Activated CD4-positive, alpha-beta T cell treated with anti-CD3 and anti-CD28 coated beads for 36 hours (primary cell): ENCODE measurements around the gene ZNF747. TPM values are rescaled to one million over a fixed set of nuclear protein-coding genes. Genes with fewer than 3 reads are reported as not detected.

Experiments
- ATAC-seq: fragments of 200-7000 bp; cut with Tn5 transposase; one replicate; pipeline ENCODE4 v1.10.0; 2021; ENCODE audit warnings: mild to moderate bottlenecking, moderate library complexity
- CTCF ChIA-PET: fragments of 350-600 bp; sonication (Branson Sonifier 250); formaldehyde crosslinking; loops from one replicate; lab custom pipeline; 2021; ENCODE audit warnings: antibody characterized with exemption; lab: Charles Lee
- POLR2A ChIA-PET: fragments of 350-600 bp; sonication (Branson Sonifier 250); formaldehyde crosslinking; loops from one replicate; lab custom pipeline; 2021; ENCODE audit warnings: antibody characterized with exemption, inconsistent platforms; lab: Charles Lee
- DNase-seq: peaks from one replicate; pipeline ENCODE4 v3.0.0-alpha.2; 2020
- H3K27ac Mint-ChIP-seq: one replicate; pipeline ENCODE4 v1.8.0; 2021; ENCODE audit warnings: mixed read lengths
- H3K27me3 Mint-ChIP-seq: one replicate; pipeline ENCODE4 v1.8.0; 2021; ENCODE audit warnings: mixed read lengths
- H3K36me3 Mint-ChIP-seq: one replicate; pipeline ENCODE4 v1.8.0; 2021; ENCODE audit warnings: low read depth, mixed read lengths
- H3K4me1 Mint-ChIP-seq: one replicate; pipeline ENCODE4 v1.8.0; 2021; ENCODE audit warnings: mixed read lengths
- H3K4me3 Mint-ChIP-seq: one replicate; pipeline ENCODE4 v1.8.0; 2021; ENCODE audit warnings: mild to moderate bottlenecking, moderate library complexity, mixed read lengths
- H3K9me3 Mint-ChIP-seq: one replicate; pipeline ENCODE4 v1.8.0; 2021; ENCODE audit warnings: low read depth, mixed read lengths
- intact Hi-C, 2 experiments: fragments of 100-400 bp; cut with DNase I in 1 of 2; cut with micrococcal nuclease in 1 of 2; formaldehyde crosslinking; loops; one replicate each; pipeline versions ENCODE4 v1.14.2 to v1.15.1; 2022 to 2024; cut with DNase I, micrococcal nuclease
- total RNA-seq, 2 experiments: library from RNA; stranded (reverse); gene quantifications; one replicate each; pipeline ENCODE4 v1.2.3, GENCODE V29; 2021

ZNF747 gene
- total RNA-seq, 2 experiments from 2014 or later, result 6.3 to 8.0 TPM

GRCh38 chr16:30567991-30568638 lies 33.5 kb upstream of the ZNF747 start:
- intact Hi-C loops, result loop anchor here (1.0 to 5.0 kb wide), 5 partner anchors 10 to 97 kb away; partner anchors contain the start of genes ZNF764 (in 2 of the 2), FBRS (in 1 of the 2) and ITGAL (in 1 of the 2)
- ATAC-seq (peak; percentile 52), DNase-seq (peak; percentile 74)
- ChIA-PET CTCF (interaction anchor here (0.6 to 0.8 kb wide), 4 partner anchors 32 to 138 kb away, joined by 3 read pairs; partner anchors contain the start of genes DCTPP1 and ITGAL), POLR2A (interaction anchor here (0.7 to 1.2 kb wide), 4 partner anchors 10 to 96 kb away, joined by 3 to 6 read pairs (median 5); partner anchors contain the start of genes ITGAL, ZNF689, ZNF747 and ZNF764)
- Mint-ChIP-seq H3K9me3 (no peaks in the 10 kb centered on the region), H3K27ac (peak overlapping the region; percentile 98), H3K4me1 (peaks cover 45% of the 10 kb centered on the region), H3K4me3 (peak overlapping the region; percentile 63), H3K27me3 (no peaks in the 10 kb centered on the region), H3K36me3 (peaks cover 4% of the 10 kb centered on the region)

DNA sequence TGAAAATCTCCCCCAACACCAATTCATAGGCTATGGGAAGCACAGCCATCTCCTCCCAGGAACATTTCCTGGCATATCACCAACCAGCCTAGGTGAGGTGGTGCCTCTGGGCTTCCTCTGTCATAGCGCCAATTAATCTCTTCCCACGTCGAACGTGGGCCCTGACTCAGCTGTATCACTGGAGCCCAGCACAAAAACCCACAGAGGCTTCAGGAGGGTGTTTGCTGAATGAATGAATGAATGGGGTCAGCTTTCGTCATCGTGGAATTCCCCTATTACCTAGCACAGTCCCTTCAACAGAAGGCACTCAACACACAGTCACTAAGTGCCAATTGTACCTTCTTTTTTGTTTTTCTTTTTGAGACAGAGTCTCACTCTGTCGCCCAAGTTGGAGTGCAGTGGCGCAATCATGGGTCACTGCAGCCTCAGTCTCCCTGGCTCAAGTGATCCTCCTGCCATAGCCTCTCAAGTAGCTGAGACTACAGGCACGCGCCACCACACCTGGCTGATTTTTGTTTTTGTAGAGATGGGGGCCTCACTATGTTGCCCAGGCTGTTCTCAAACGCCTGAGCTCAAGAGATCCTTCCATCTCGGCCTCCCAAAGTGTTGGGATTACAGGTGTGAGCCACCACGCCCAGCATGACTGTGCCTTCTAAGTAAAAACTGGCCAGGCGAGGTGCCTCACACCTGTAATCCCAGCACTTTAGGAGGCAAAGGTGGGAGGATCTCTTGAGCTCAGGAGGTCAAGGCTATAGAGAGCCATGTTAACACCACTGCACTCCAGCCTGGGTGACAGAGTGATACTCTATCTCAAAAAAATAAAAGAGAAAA lies 32.7 kb upstream of the ZNF747 start:
- intact Hi-C loops, result loop anchor here (1.0 to 5.0 kb wide), 3 partner anchors 9 to 95 kb away; partner anchors contain the start of genes FBRS (in 1 of the 2), ITGAL (in 1 of the 2) and ZNF764 (in 1 of the 2)
- DNase-seq, result peak; percentile 84
- Mint-ChIP-seq H3K4me3 (peak overlapping the region; percentile 63), H3K9me3 (no peaks in the 10 kb centered on the region), H3K27me3 (no peaks in the 10 kb centered on the region), H3K27ac (peak overlapping the region; percentile 98), H3K36me3 (peaks cover 3% of the 10 kb centered on the region), H3K4me1 (peaks cover 42% of the 10 kb centered on the region)
- ATAC-seq, result peak; percentile 47
- ChIA-PET CTCF (interaction anchor here (0.6 to 2.2 kb wide), 4 partner anchors 9 to 326 kb away, joined by 3 to 9 read pairs (median 4); partner anchors contain the start of genes ZNF747 and ZNF764), POLR2A (interaction anchor here (0.7 to 1.1 kb wide), 6 partner anchors 9 to 196 kb away, joined by 3 to 6 read pairs (median 4); partner anchors contain the start of genes ZNF689, ZNF747 and ZNF764)

GRCh38 chr16:30566531-30566930 lies 31.9 kb upstream of the ZNF747 start:
- CTCF ChIA-PET, result interaction anchor here (1.1 to 2.2 kb wide), 2 partner anchors 9 to 31 kb away, joined by 5 to 9 read pairs; partner anchors contain the start of genes ZNF747 and ZNF764
- H3K4me3 Mint-ChIP-seq, result no peak overlapping the region
- ATAC-seq (no peak), DNase-seq (no peak)
- POLR2A ChIA-PET, result interaction anchor here (0.6 to 1.1 kb wide), 4 partner anchors 8 to 91 kb away, joined by 3 to 6 read pairs (median 4); partner anchors contain the start of gene ZNF764
- no peaks in the 10 kb centered on the region for H3K36me3 Mint-ChIP-seq
- H3K27ac Mint-ChIP-seq, result peak overlapping the region; percentile 93
- intact Hi-C loops, result loop anchor here in 1 of 2 experiments (5.0 kb wide), 2 partner anchors 91 to 94 kb away; partner anchors contain the start of genes FBRS and ITGAL
- peaks cover 40% of the 10 kb centered on the region for H3K4me1 Mint-ChIP-seq
- H3K9me3 Mint-ChIP-seq, result no peaks in the 10 kb centered on the region
- H3K27me3 Mint-ChIP-seq, result no peaks in the 10 kb centered on the region

DNA sequence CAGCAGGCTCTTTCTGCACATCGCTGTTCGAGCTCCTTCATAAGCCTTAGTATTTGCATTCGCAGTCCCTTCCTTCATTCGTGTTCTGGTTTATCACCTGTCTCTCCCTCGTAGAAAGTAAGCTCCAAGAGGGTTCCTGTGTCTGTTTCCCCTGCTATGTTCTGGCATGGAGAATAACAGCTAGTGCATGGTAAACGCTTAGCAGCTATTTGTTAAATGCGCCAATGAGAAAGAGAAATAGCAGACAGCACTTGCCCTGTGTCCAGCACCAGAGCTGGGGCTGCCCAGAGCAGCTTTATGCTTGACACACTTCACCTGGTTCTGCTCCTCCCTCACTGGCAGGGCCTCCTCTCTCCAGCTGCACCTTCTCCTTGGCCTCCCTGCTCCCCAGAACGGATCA lies 31.3 kb upstream of the ZNF747 start:
- Mint-ChIP-seq H3K27me3 (no peaks in the 10 kb centered on the region), H3K36me3 (no peaks in the 10 kb centered on the region), H3K4me1 (peaks cover 42% of the 10 kb centered on the region), H3K9me3 (no peaks in the 10 kb centered on the region), H3K27ac (peak overlapping the region; percentile 93), H3K4me3 (no peak overlapping the region)
- intact Hi-C loops, result loop anchor here in 1 of 2 experiments (5.0 kb wide), 2 partner anchors 91 to 94 kb away; partner anchors contain the start of genes FBRS and ITGAL
- ATAC-seq (no peak), DNase-seq (no peak)
- ChIA-PET POLR2A (interaction anchor here (0.6 to 0.7 kb wide), 2 partner anchors 8 to 29 kb away, joined by 5 read pairs; no protein-coding TSS in a partner anchor), CTCF (interaction anchor here (0.6 to 2.2 kb wide), 5 partner anchors 17 to 136 kb away, joined by 3 to 9 read pairs (median 5); partner anchors contain the start of genes DCTPP1, ZNF689 and ZNF747)

- no peaks in the 10 kb centered on the region for H3K9me3 Mint-ChIP-seq
- DNase-seq (no peak), ATAC-seq (no peak)
- intact Hi-C loops, result loop anchor here in 1 of 2 experiments (5.0 kb wide), 2 partner anchors 92 to 93 kb away; partner anchors contain the start of genes FBRS and ITGAL
- no peaks in the 10 kb centered on the region for H3K27me3 Mint-ChIP-seq
- H3K36me3 Mint-ChIP-seq, result no peaks in the 10 kb centered on the region
- CTCF ChIA-PET, result interaction anchor here (0.6 to 2.2 kb wide), 6 partner anchors 18 to 136 kb away, joined by 3 to 9 read pairs (median 4); partner anchors contain the start of genes DCTPP1, ZNF689 and ZNF747
- H3K27ac Mint-ChIP-seq, result no peak overlapping the region
- no peak overlapping the region for H3K4me3 Mint-ChIP-seq
- POLR2A ChIA-PET, result interaction anchor here (0.6 to 0.7 kb wide), 3 partner anchors 8 to 474 kb away, joined by 3 to 5 read pairs (median 5); partner anchors contain the start of gene TBX6
- peaks cover 41% of the 10 kb centered on the region for H3K4me1 Mint-ChIP-seq
These were observed 30.9 kb upstream of the ZNF747 start for GRCh38 chr16:30565526-30565925.

GRCh38 chr16:30562021-30562420 lies 27.4 kb upstream of the ZNF747 start:
- H3K27ac Mint-ChIP-seq, result no peak overlapping the region
- DNase-seq (no peak), ATAC-seq (no peak)
- no peaks in the 10 kb centered on the region for H3K27me3 Mint-ChIP-seq
- ChIA-PET POLR2A (interaction anchor here (1.2 kb wide), 1 partner anchor 132 kb away, joined by 4 read pairs; the partner anchor contains the start of gene DCTPP1), CTCF (interaction anchor here (0.6 to 1.0 kb wide), 6 partner anchors 26 to 380 kb away, joined by 3 to 6 read pairs (median 3); no protein-coding TSS in a partner anchor)
- peak overlapping the region; percentile 75 for H3K4me3 Mint-ChIP-seq
- H3K9me3 Mint-ChIP-seq, result no peaks in the 10 kb centered on the region
- intact Hi-C loops, result no loop called here
- H3K36me3 Mint-ChIP-seq, result no peaks in the 10 kb centered on the region
- H3K4me1 Mint-ChIP-seq, result peaks cover 30% of the 10 kb centered on the region

- peaks cover 26% of the 10 kb centered on the region for H3K4me1 Mint-ChIP-seq
- POLR2A ChIA-PET, result interaction anchor here (1.2 to 1.3 kb wide), 2 partner anchors 26 to 131 kb away, joined by 4 to 6 read pairs; partner anchors contain the start of gene DCTPP1
- peak overlapping the region; percentile 75 for H3K4me3 Mint-ChIP-seq
- ATAC-seq (no peak), DNase-seq (peak; percentile 46)
- H3K27me3 Mint-ChIP-seq, result no peaks in the 10 kb centered on the region
- CTCF ChIA-PET, result interaction anchor here (0.6 to 1.0 kb wide), 4 partner anchors 25 to 132 kb away, joined by 3 to 6 read pairs (median 3); no protein-coding TSS in a partner anchor
- intact Hi-C loops, result no loop called here
- peaks cover 2% of the 10 kb centered on the region for H3K36me3 Mint-ChIP-seq
- H3K27ac Mint-ChIP-seq, result peak overlapping the region; percentile 83
- H3K9me3 Mint-ChIP-seq, result no peaks in the 10 kb centered on the region
These were observed 26.6 kb upstream of the ZNF747 start for GRCh38 chr16:30561089-30561816.

DNA sequence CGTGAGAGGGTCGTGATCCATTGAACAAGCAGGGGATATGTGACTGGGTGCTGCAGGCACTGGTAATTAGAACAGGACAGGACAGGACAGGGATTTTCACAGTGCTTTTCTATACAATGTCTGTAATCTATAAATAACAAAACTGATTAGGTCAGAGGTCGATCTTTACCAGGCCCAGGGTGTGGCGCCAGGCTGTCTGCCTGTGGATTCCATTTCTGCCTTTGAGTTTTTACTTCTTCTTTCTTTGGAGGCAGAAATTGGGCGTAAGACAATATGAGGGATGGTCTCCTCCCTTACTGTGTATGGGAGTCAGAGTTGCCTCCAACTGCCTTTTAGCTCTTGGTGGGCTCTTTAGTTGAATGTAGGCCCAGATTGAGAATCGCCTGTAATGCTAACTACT lies 25.0 kb upstream of the ZNF747 start:
- ATAC-seq (no peak), DNase-seq (no peak)
- no peak overlapping the region for H3K4me3 Mint-ChIP-seq
- CTCF ChIA-PET, result interaction anchor here (1.5 kb wide), 1 partner anchor 138 kb away, joined by 3 read pairs; no protein-coding TSS in a partner anchor
- H3K4me1 Mint-ChIP-seq, result peaks cover 30% of the 10 kb centered on the region
- H3K36me3 Mint-ChIP-seq, result peaks cover 11% of the 10 kb centered on the region
- intact Hi-C loops, result loop anchor here (2.0 to 10.0 kb wide), 4 partner anchors 33 to 465 kb away; partner anchors contain the start of genes ITGAL (in 1 of the 2), SRCAP (in 1 of the 2), TBX6 (in 1 of the 2) and YPEL3 (in 1 of the 2)
- POLR2A ChIA-PET, result no interaction called here
- no peaks in the 10 kb centered on the region for H3K9me3 Mint-ChIP-seq
- no peak overlapping the region for H3K27ac Mint-ChIP-seq
- H3K27me3 Mint-ChIP-seq, result no peaks in the 10 kb centered on the region

- no peaks in the 10 kb centered on the region for H3K9me3 Mint-ChIP-seq
- ChIA-PET CTCF (interaction anchor here (0.8 to 3.1 kb wide), 12 partner anchors 8 to 141 kb away, joined by 3 to 22 read pairs (median 4); partner anchors contain the start of genes DCTPP1, ZNF688 and ZNF747), POLR2A (interaction anchor here (0.6 to 2.8 kb wide), 10 partner anchors 8 to 151 kb away, joined by 3 to 30 read pairs (median 6); partner anchors contain the start of genes DCTPP1, PRR14, ZNF688 and ZNF747)
- H3K36me3 Mint-ChIP-seq, result peaks cover 17% of the 10 kb centered on the region
- intact Hi-C loops, result loop anchor here (1.0 to 10.0 kb wide), 20 partner anchors 8 to 464 kb away; partner anchors contain the start of genes DCTPP1 (in 1 of the 2), FBRS (in 1 of the 2), ITGAL (in 1 of the 2) and PRR14 (in 1 of the 2)
- DNase-seq (no peak), ATAC-seq (no peak)
- H3K4me3 Mint-ChIP-seq, result peak overlapping the region; percentile 85
- peak overlapping the region; percentile 94 for H3K27ac Mint-ChIP-seq
- H3K27me3 Mint-ChIP-seq, result no peaks in the 10 kb centered on the region
- peaks cover 36% of the 10 kb centered on the region for H3K4me1 Mint-ChIP-seq
These were observed 24.2 kb upstream of the ZNF747 start for GRCh38 chr16:30558789-30559377.
